Vagina (tissue), 2 donors: ENCODE results near the gene MEF2A.

Experiments used
- CTCF ChIP-seq, 3 experiments: fragments of 450-650 bp in 2 of 3; fragments of 200-600 bp in 1 of 3; sonication (generic) in 1 of 3; IDR thresholded peaks; one replicate each; pipeline ENCODE4 v1.5.1; 2017 to 2019; ENCODE audit warnings: antibody characterized with exemption in 3 of 3, mild to moderate bottlenecking in 2 of 3, moderate library complexity in 2 of 3
- POLR2A ChIP-seq, 2 donors: fragments of 450-650 bp; IDR thresholded peaks; one replicate each; pipeline ENCODE4 v1.6.1; 2017; ENCODE audit warnings: antibody characterized with exemption in 2 of 2, mild to moderate bottlenecking in 2 of 2, moderate library complexity in 2 of 2
- POLR2AphosphoS5 ChIP-seq, 2 donors: sonication (generic); formaldehyde crosslinking; IDR thresholded peaks; one replicate each; pipeline ENCODE4 v1.9.0; 2017; ENCODE audit warnings: antibody characterized with exemption in 2 of 2, mild to moderate bottlenecking in 2 of 2, low read depth in 1 of 2; ENCODE audit not compliant: insufficient read depth in 1 of 2

GRCh38 chr15:99537344-99537743 is 28.4 kb upstream of the MEF2A start:
- TF ChIP-seq CTCF (IDR thresholded peaks at IDR 0.05) = no peak
- TF ChIP-seq POLR2AphosphoS5 (IDR thresholded peaks at IDR 0.05; ENCODE audit: insufficient read depth in 1 of 2, low read depth in 1 of 2) = no peak
- no peak for TF ChIP-seq POLR2A (IDR thresholded peaks at IDR 0.05)
